Upper lobe of left lung (tissue), 6 donors: ENCODE results near the gene MORF4L1. TPM values are rescaled to one million over a fixed set of nuclear protein-coding genes. Genes with fewer than 3 reads are reported as not detected.

Experiments used
- ATAC-seq, 2 donors: fragments of 200-7000 bp; cut with Tn5 transposase; one replicate each; pipeline ENCODE4 v1.9.1; 2022; ENCODE audit warnings: mild to moderate bottlenecking in 2 of 2, moderate library complexity in 2 of 2; ENCODE audit not compliant: low FRiP score in 2 of 2
- DNase-seq, 2 donors: peaks; one replicate each; pipeline ENCODE4 v3.0.0-alpha.2; 2019 to 2020
- H3K27ac ChIP-seq, 4 donors: fragments of 200-600 bp; sonication (generic); one replicate each; pipeline ENCODE4 v1.5.1; 2016 to 2019
- H3K27me3 ChIP-seq, 4 donors: fragments of 200-600 bp; sonication (generic); one replicate each; pipeline ENCODE4 v1.5.1; 2017 to 2019
- H3K36me3 ChIP-seq, 4 donors: fragments of 200-600 bp; sonication (generic); one replicate each; pipeline ENCODE4 v1.5.1; 2016 to 2019
- H3K4me1 ChIP-seq, 4 donors: fragments of 200-600 bp; sonication (generic); one replicate each; pipeline ENCODE4 v1.5.1; 2018 to 2019
- H3K4me3 ChIP-seq, 4 donors: fragments of 200-600 bp; sonication (generic); one replicate each; pipeline ENCODE4 v1.5.1; 2017 to 2019; ENCODE audit warnings: mild to moderate bottlenecking in 2 of 4, moderate library complexity in 1 of 4
- H3K9me3 ChIP-seq, 4 donors: fragments of 200-600 bp; sonication (generic); one replicate each; pipeline ENCODE4 v1.5.1; 2018 to 2019
- CTCF ChIP-seq, 6 experiments: fragments of 450-650 bp in 4 of 6; fragments of 200-600 bp in 2 of 6; sonication (generic) in 2 of 6; IDR thresholded peaks; one replicate each; pipeline ENCODE4 v1.5.1; 2016 to 2019; ENCODE audit warnings: antibody characterized with exemption in 6 of 6
- EP300 ChIP-seq, 4 donors: sonication (generic); formaldehyde crosslinking; IDR thresholded peaks; one replicate each; pipeline ENCODE4 v1.5.1; 2017; ENCODE audit warnings: antibody characterized with exemption in 4 of 4, control low read depth in 2 of 4
- POLR2A ChIP-seq, 4 donors: fragments of 450-650 bp; IDR thresholded peaks; one replicate each; pipeline ENCODE4 v1.5.1; 2016 to 2017; ENCODE audit warnings: antibody characterized with exemption in 4 of 4, mild to moderate bottlenecking in 2 of 4
- POLR2AphosphoS5 ChIP-seq, 2 donors: sonication (generic); formaldehyde crosslinking; IDR thresholded peaks; one replicate each; pipeline ENCODE4 v1.5.1; 2017; ENCODE audit warnings: antibody characterized with exemption in 2 of 2
- WGBS, 2 donors: methylation state at CpG; one replicate each; pipeline ENCODE4 v1.1.5; 2017 to 2018; 5-methylcytosine and 5-hydroxymethylcytosine counted together
- total RNA-seq, 6 donors: library from RNA; depleted of rRNA in 4 of 6; stranded (reverse); fragments of >200 nt in 4 of 6; gene quantifications; one replicate each; pipeline versions ENCODE4 v1.1.0 to v1.2.1, GENCODE V29; 2016 to 2021
- donor health status: DM: no; HTN: no; CAD: no; lungs with moderate emphysema.
- donor health status: DM: no; HTN: yes; CAD: no; lungs with severe emphysema.

MORF4L1 gene
- total RNA-seq, 6 donors from 2014 or later = 202 to 462 (median 292) TPM

- peaks cover 20 to 53% (median 36%) of the 10 kb centered on the region in 4 donors for H3K4me1 ChIP-seq
- H3K27me3 ChIP-seq = no peaks in the 10 kb centered on the region
- H3K9me3 ChIP-seq = no peaks in the 10 kb centered on the region
- DNase-seq (peak in 1 of 2 donors; percentile 58), ATAC-seq (no peak)
- peaks cover 29 to 68% (median 60%) of the 10 kb centered on the region in 4 donors for H3K36me3 ChIP-seq
- TF ChIP-seq CTCF (IDR thresholded peaks at IDR 0.05) = no peak
- TF ChIP-seq POLR2A (IDR thresholded peaks at IDR 0.05) = peak in 1 of 4 donors; percentile 22
- 68 to 70% methylated on average over 15 to 19 of the region's 20 CpGs for WGBS, 2 donors
- H3K27ac ChIP-seq = peak overlapping the region in 2 of 4 donors; percentile 28 to 52
- H3K4me3 ChIP-seq = no peak overlapping the region
Observed at GRCh38 chr15:78933823-78934654, 61.3 kb downstream of the MORF4L1 start.

DNA sequence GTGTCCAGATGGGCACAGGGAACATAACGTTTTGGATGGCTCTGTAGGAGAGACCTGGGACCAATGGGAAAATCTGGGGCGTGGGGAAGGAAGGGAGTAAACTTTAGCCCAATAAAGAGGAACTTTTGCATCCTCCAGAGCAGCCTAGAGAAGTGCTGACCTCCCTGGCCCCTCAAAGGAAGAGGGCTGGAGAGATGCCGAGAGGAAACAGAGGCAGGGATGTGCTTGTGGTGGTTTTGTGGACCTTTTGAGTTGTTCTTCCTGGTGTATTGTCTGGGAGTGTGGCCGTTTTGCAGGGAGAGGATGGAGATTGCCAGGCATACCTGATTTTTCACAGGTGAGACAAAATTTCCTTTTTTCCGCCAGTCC lies 61.9 kb downstream of the MORF4L1 start:
- Histone ChIP-seq H3K27me3 (no peaks in the 10 kb centered on the region), H3K9me3 (no peaks in the 10 kb centered on the region), H3K27ac (peak overlapping the region in 1 of 4 donors; percentile 28), H3K36me3 (peaks cover 29 to 66% (median 54%) of the 10 kb centered on the region in 4 donors), H3K4me3 (no peak overlapping the region), H3K4me1 (peaks cover 26 to 59% (median 42%) of the 10 kb centered on the region in 4 donors)
- 63 to 84% methylated on average over 5 of the region's 5 CpGs for WGBS, 2 donors
- no peak for TF ChIP-seq CTCF (IDR thresholded peaks at IDR 0.05)
- no peak for TF ChIP-seq POLR2A (IDR thresholded peaks at IDR 0.05)
- no peak for TF ChIP-seq POLR2AphosphoS5 (IDR thresholded peaks at IDR 0.05)
- no peak for TF ChIP-seq EP300 (IDR thresholded peaks at IDR 0.05)
- DNase-seq = no peak
- ATAC-seq = no peak

- 37 to 40% methylated on average over 10 to 14 of the region's 14 CpGs for WGBS, 2 donors
- no peak for TF ChIP-seq CTCF (IDR thresholded peaks at IDR 0.05)
- TF ChIP-seq EP300 (IDR thresholded peaks at IDR 0.05) = peak in 1 of 4 donors; percentile 45
- TF ChIP-seq POLR2A (IDR thresholded peaks at IDR 0.05) = peak in 2 of 4 donors; percentile 24 to 35
- TF ChIP-seq POLR2AphosphoS5 (IDR thresholded peaks at IDR 0.05) = peak; percentile 52 to 60
- H3K27me3 ChIP-seq = no peaks in the 10 kb centered on the region
- H3K4me3 ChIP-seq = peak overlapping the region in 1 of 4 donors; percentile 8
- ATAC-seq (peak; percentile 20 to 88), DNase-seq (no peak)
- peaks cover 29 to 62% (median 52%) of the 10 kb centered on the region in 4 donors for H3K4me1 ChIP-seq
- H3K36me3 ChIP-seq = peaks cover 22 to 47% (median 35%) of the 10 kb centered on the region in 4 donors
- no peaks in the 10 kb centered on the region for H3K9me3 ChIP-seq
- H3K27ac ChIP-seq = peak overlapping the region; percentile 56 to 78 (median 70)
Observed at GRCh38 chr15:78937132-78937739, 64.5 kb downstream of the MORF4L1 start.

DNA sequence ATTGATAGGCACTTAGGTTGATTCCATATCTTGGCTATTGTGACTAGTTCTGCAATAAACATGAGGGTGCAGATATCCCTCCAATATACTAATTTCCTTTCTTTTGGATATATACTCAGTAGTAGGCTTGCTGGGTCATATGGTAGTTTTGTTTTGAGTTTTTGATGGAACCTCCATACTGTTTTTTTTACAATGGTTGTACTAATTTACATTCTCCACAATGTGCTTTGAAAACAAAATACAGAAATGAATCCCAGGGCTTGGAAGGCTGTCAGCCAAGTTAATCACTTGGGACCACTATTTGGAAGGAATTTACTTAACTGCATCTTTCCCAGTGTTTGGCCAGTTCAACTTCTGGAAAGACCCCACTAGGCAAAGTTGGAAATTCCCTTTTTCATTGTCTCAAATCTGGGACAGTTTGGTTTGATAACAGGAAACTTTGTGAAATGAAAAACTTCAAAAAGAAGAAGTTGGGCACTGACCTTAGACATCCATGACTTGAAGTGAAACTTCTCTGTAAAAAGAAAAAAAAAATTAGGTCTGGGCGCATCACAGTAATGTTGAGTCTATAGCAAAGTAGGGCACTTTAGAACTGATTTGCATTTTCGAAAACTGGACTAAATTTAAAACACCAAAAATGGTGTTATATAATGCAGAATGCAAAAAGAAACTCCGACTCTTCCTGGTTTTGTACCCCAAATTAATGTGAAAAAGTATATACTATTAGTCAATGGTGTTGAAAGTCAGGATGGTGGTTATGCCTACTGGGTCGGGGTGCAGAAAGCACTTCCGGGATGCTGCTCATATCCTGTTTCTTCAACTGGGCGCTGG lies 66.2 kb downstream of the MORF4L1 start:
- ATAC-seq (peak in 1 of 2 donors; percentile 57), DNase-seq (no peak)
- WGBS, 2 donors = 41 to 50% methylated on average over 6 of the region's 6 CpGs
- Histone ChIP-seq H3K27me3 (no peaks in the 10 kb centered on the region), H3K9me3 (no peaks in the 10 kb centered on the region), H3K27ac (peak overlapping the region; percentile 70 to 87 (median 79)), H3K4me1 (peaks cover 30 to 72% (median 57%) of the 10 kb centered on the region in 4 donors), H3K4me3 (peak overlapping the region in 2 of 4 donors; percentile 28), H3K36me3 (peaks cover 17 to 32% (median 19%) of the 10 kb centered on the region in 4 donors)
- TF ChIP-seq POLR2AphosphoS5 (IDR thresholded peaks at IDR 0.05) (no peak), CTCF (IDR thresholded peaks at IDR 0.05) (no peak), EP300 (IDR thresholded peaks at IDR 0.05) (no peak), POLR2A (IDR thresholded peaks at IDR 0.05) (no peak)
